H1 (cell line): ENCODE measurements around the gene TLR10. TPM values are rescaled to one million over a fixed set of nuclear protein-coding genes. Genes with fewer than 3 reads are reported as not detected.

Source experiments
- CHD7 ChIP-seq: fragments of 300-600 bp; sonication (generic); IDR thresholded peaks from 2 replicates; pipeline ENCODE4 v1.7.1; 2012; ENCODE audit warnings: low read length, moderate library complexity, mild to moderate bottlenecking, inconsistent platforms; ENCODE audit not compliant: insufficient replicate concordance
- EGR1 ChIP-seq: IDR thresholded peaks from 2 replicates; pipeline ENCODE4 v1.6.1; 2011; ENCODE audit warnings: low read depth, low read length, borderline replicate concordance
- JUND ChIP-seq: IDR thresholded peaks from 2 replicates; pipeline ENCODE4 v1.6.1; 2011; ENCODE audit warnings: mild to moderate bottlenecking, improper control_type of control experiment, low read length
- POLR2AphosphoS5 ChIP-seq: IDR thresholded peaks from 2 replicates; pipeline ENCODE4 v1.6.1; 2011; ENCODE audit warnings: low read depth, low read length
- RAD21 ChIP-seq, 2 experiments: IDR thresholded peaks in 1 of 2; conservative IDR thresholded peaks in 1 of 2; 2 replicates each; pipeline ENCODE4 v1.6.1; 2011; ENCODE audit warnings: low read depth in 2 of 2, low read length in 2 of 2, improper control_type of control experiment in 1 of 2, inconsistent platforms in 1 of 2, mild to moderate bottlenecking in 1 of 2, moderate library complexity in 1 of 2
- RBBP5 ChIP-seq: IDR thresholded peaks from 2 replicates; pipeline ENCODE4 v1.7.1; 2012; ENCODE audit warnings: low read depth, mild to moderate bottlenecking, inconsistent platforms, low read length, moderate library complexity, borderline replicate concordance
- polyA plus RNA-seq, 7 experiments: library from polyadenylated mRNA; depleted of rRNA in 3 of 7; stranded (reverse) in 5 of 7; unstranded in 2 of 7; fragments of >200 nt in 5 of 7; fragments of 200-250 nt in 2 of 7; gene quantifications; 1 replicate in 5 of 7; 2 replicates in 1 of 7; 4 replicates in 1 of 7; pipeline versions ENCODE4 v1.2.1 to v1.2.3, GENCODE V29; 2011 to 2013; ENCODE audit warnings: missing spikeins in 2 of 7, mixed read lengths in 2 of 7
- total RNA-seq: library from RNA; stranded (reverse); fragmentation: NEBNext Ultra II Directional; extraction: Animal tissue kit (Norgen Biotek cat#: 25700); gene quantifications from 2 replicates; pipeline ENCODE4 v1.2.1, GENCODE V29; 2021

TLR10 gene
- total and polyA plus RNA-seq, 2 of the 8 experiments (the other 6 are each of a cell fraction or from before 2014, with no cell fraction given): not detected

DNA sequence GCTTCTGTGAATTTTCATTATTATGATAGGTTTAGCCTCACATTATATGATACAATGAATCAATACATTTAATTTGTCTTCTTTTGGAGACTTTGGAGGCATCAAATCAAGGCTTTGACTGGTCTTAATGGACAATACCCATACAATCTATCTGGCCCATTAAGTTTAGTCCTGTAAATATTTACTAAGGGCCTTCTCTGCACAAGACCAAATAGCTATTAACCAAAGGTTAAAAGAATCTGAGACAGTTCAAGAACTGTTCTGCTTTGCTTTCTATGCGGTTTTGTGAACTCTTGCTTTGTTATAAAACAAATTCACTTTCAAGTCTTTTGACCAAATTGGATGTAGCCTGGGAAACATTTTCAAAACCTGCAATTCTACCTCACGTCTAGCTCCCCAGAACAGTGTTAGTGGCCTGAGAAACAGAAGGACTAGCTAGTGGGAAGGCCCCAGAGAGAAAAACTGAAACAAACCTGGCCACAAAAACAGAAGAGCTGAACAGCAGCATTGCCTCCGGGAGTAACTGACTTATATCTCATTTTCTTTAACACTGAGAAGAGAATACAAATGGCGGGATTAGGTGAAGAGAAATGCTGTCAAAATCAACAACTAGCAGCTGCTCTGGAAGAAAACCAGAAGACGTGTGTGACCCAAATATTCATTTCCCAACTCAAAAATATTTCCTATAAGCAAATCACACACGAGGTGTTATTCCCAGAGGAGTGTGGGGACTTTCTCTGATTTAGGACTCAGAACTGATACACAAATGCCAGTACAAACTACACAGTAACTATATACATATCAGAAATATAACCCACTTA is 21.3 kb upstream of the TLR10 start (continued):
- TF ChIP-seq CHD7 (no peak), RBBP5 (no peak), RAD21 (IDR thresholded peaks at IDR 0.05 in 1 of 2, conservative IDR thresholded peaks at IDR 0.05 in 1 of 2; ENCODE audit: low read depth in 2 of 2, low read length in 2 of 2) (no peak), POLR2AphosphoS5 (no peak), JUND (no peak), EGR1 (no peak)
